DOHH2 (cell line): Measurements from ENCODE around the gene XIST.

Source experiments
- H3F3A ChIP-seq: fragments of 200-600 bp; sonication (generic), shearing (Covaris generic); 2 replicates; pipeline ENCODE4 v1.6.0; 2016; ENCODE audit warnings: antibody characterized with exemption, mild to moderate bottlenecking; ENCODE audit not compliant: control insufficient read depth, insufficient read depth
- H3K27ac ChIP-seq: fragments of 200-600 bp; sonication (generic); 2 replicates; pipeline ENCODE4 v1.5.1; 2014; ENCODE audit warnings: low read depth, mild to moderate bottlenecking, low read length, moderate library complexity
- H3K27me3 ChIP-seq: fragments of 200-600 bp; sonication (generic); 2 replicates; pipeline ENCODE4 v1.6.1; 2014; ENCODE audit warnings: mild to moderate bottlenecking, low read length, mixed read lengths; ENCODE audit not compliant: control insufficient read depth
- H3K36me3 ChIP-seq: fragments of 200-600 bp; sonication (generic); 2 replicates; pipeline ENCODE4 v1.6.1; 2014; ENCODE audit warnings: mild to moderate bottlenecking, low read length, moderate library complexity, mixed read lengths; ENCODE audit not compliant: control insufficient read depth
- H3K4me1 ChIP-seq: fragments of 200-600 bp; sonication (generic); 2 replicates; pipeline ENCODE4 v1.6.1; 2014; ENCODE audit warnings: mild to moderate bottlenecking, low read length, mixed read lengths; ENCODE audit not compliant: control insufficient read depth
- H3K4me2 ChIP-seq: fragments of 200-600 bp; sonication (generic); 2 replicates; pipeline ENCODE4 v1.6.0; 2014; ENCODE audit warnings: mild to moderate bottlenecking, low read length, moderate library complexity
- H3K4me3 ChIP-seq: fragments of 200-600 bp; sonication (generic); 2 replicates; pipeline ENCODE4 v1.5.1; 2014; ENCODE audit warnings: mild to moderate bottlenecking, low read length, mixed read lengths
- H3K79me2 ChIP-seq: fragments of 200-600 bp; sonication (generic); 2 replicates; pipeline ENCODE4 v1.6.1; 2014; ENCODE audit warnings: mild to moderate bottlenecking, low read length, mixed read lengths; ENCODE audit not compliant: control insufficient read depth
- H3K9me2 ChIP-seq: fragments of 200-600 bp; sonication (generic); replicated peaks from 2 replicates; pipeline ENCODE4 v1.6.1; 2014; ENCODE audit warnings: mild to moderate bottlenecking, low read length, mixed read lengths; ENCODE audit not compliant: control insufficient read depth
- H3K9me3 ChIP-seq: fragments of 200-600 bp; sonication (generic); 2 replicates; pipeline ENCODE4 v1.6.1; 2014; ENCODE audit warnings: antibody characterized with exemption, low read length, mixed read lengths; ENCODE audit not compliant: control insufficient read depth, insufficient read depth
- H4K20me1 ChIP-seq: fragments of 200-600 bp; sonication (generic); 2 replicates; pipeline ENCODE4 v1.6.0; 2014; ENCODE audit warnings: low read depth, mild to moderate bottlenecking, antibody characterized with exemption, low read length, moderate library complexity; ENCODE audit not compliant: control insufficient read depth, insufficient read depth
- CTCF ChIP-seq: fragments of 200-600 bp; sonication (generic); IDR thresholded peaks from one replicate; pipeline ENCODE4 v1.5.1; 2014; ENCODE audit warnings: antibody characterized with exemption, mild to moderate bottlenecking, low read depth, low read length; ENCODE audit not compliant: poor library complexity, severe bottlenecking
- EZH2phosphoT487 ChIP-seq: fragments of 200-600 bp; sonication (generic); IDR thresholded peaks from 2 replicates; pipeline ENCODE4 v1.6.1; 2017; ENCODE audit warnings: borderline replicate concordance, mild to moderate bottlenecking, antibody characterized with exemption, low read length, moderate library complexity, mixed read lengths

Gene XIST

GRCh38 chrX:73831500-73831899 is 21.0 kb downstream of the XIST start:
- Histone ChIP-seq H3K9me3 (no peaks in the 10 kb centered on the region), H4K20me1 (no peaks in the 10 kb centered on the region), H3K4me3 (no peak overlapping the region), H3K4me1 (no peaks in the 10 kb centered on the region), H3K9me2 (no peaks in the 10 kb centered on the region), H3K27ac (no peak overlapping the region), H3K4me2 (no peak overlapping the region), H3K27me3 (no peaks in the 10 kb centered on the region), H3F3A (no peaks in the 10 kb centered on the region), H3K36me3 (no peaks in the 10 kb centered on the region), H3K79me2 (no peaks in the 10 kb centered on the region)
- no peak for TF ChIP-seq EZH2phosphoT487
- no peak for TF ChIP-seq CTCF

DNA sequence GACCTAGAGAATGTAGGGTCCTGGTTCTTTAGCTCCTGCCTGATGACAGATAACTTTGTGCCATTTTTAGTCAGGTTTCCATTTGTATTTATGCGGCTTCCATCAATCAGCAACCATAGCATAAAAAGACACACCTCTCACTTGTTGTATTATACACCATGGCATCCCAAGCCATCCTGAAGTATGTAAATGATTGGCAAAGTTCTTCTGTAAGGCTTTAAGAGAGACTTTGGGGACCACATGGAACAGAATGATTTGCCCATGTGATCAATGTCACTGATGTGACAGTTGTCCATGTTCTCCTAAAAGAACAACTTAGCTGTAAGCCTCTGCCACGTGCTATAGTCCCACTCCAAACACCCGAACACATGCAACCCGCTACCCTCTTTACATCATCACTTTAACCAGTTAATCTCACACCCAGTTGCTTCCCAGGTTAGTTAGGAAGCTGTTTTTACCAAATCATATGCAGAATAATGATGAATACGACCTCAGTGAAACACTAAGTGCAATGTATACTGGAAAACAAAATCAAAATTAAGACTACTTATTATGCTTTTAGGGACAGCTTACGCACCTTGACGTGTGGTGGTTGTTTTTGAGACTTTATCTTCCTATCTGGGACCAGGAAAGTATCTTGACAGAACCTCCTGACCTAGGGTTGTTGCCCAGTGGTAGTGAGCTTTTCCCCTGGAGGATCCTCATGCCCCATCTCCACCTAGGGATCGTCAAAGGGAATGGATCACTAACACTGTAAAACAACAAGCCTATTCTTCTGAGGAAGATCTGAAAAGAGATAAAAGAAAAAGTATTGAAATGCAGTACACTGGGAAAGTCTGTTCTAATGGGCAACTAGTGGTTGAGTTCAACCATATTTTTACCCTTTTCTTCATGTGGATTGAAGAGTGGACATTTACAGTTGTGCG is 21.8 kb downstream of the XIST start:
- Histone ChIP-seq H3K4me3 (no peak overlapping the region), H3K36me3 (no peaks in the 10 kb centered on the region), H3K79me2 (no peaks in the 10 kb centered on the region), H3K9me2 (no peaks in the 10 kb centered on the region), H4K20me1 (no peaks in the 10 kb centered on the region), H3K27ac (no peak overlapping the region), H3F3A (no peaks in the 10 kb centered on the region), H3K4me1 (no peaks in the 10 kb centered on the region), H3K9me3 (no peaks in the 10 kb centered on the region), H3K27me3 (no peaks in the 10 kb centered on the region), H3K4me2 (no peak overlapping the region)
- TF ChIP-seq CTCF (no peak), EZH2phosphoT487 (no peak)

- H3K9me2 ChIP-seq: no peaks in the 10 kb centered on the region
- H3K9me3 ChIP-seq: no peaks in the 10 kb centered on the region
- H3K27ac ChIP-seq: no peak overlapping the region
- H3K79me2 ChIP-seq: no peaks in the 10 kb centered on the region
- no peaks in the 10 kb centered on the region for H4K20me1 ChIP-seq
- H3K4me3 ChIP-seq: no peak overlapping the region
- TF ChIP-seq EZH2phosphoT487: no peak
- TF ChIP-seq CTCF: no peak
- no peaks in the 10 kb centered on the region for H3K36me3 ChIP-seq
- no peaks in the 10 kb centered on the region for H3K27me3 ChIP-seq
- H3K4me1 ChIP-seq: no peaks in the 10 kb centered on the region
- no peak overlapping the region for H3K4me2 ChIP-seq
- no peaks in the 10 kb centered on the region for H3F3A ChIP-seq
Measured at GRCh38 chrX:73829890-73830466, 22.5 kb downstream of the XIST start.
